ENCODE measurements around the gene MYOM1. TPM values are rescaled to one million over a fixed set of nuclear protein-coding genes. Genes with fewer than 3 reads are reported as not detected.
A peak's percentile ranks its signal among the peaks of the same experiment; 100 is the strongest.

MYOM1 gene
- total RNA-seq, 1 donor from 2014 or later: 0.26 TPM

- peak; percentile 18 for DNase-seq (ENCODE audit: low read depth)
- Histone ChIP-seq H3K27me3 (ENCODE audit: control insufficient read depth, insufficient read depth, low read length) (no peaks in the 10 kb centered on the region), H3K36me3 (ENCODE audit: control insufficient read depth, insufficient read depth, low read length) (no peaks in the 10 kb centered on the region), H3K4me3 (ENCODE audit: low read depth, low read length) (no peak overlapping the region)
- TF ChIP-seq CTCF (IDR thresholded peaks at IDR 0.05; ENCODE audit: insufficient read depth, low read length, severe bottlenecking): no peak
- FAIRE-seq: no peak
These were observed 131.3 kb downstream of the MYOM1 start for GRCh38 chr18:3088449-3088848.

GRCh38 chr18:3086871-3087270, 132.9 kb downstream of the MYOM1 start:
- DNase-seq (ENCODE audit: low read depth) (no peak), FAIRE-seq (no peak)
- Histone ChIP-seq H3K27me3 (ENCODE audit: control insufficient read depth, insufficient read depth, low read length) (no peaks in the 10 kb centered on the region), H3K4me3 (ENCODE audit: low read depth, low read length) (no peak overlapping the region), H3K36me3 (ENCODE audit: control insufficient read depth, insufficient read depth, low read length) (no peaks in the 10 kb centered on the region)
- no peak for TF ChIP-seq CTCF (IDR thresholded peaks at IDR 0.05; ENCODE audit: insufficient read depth, low read length, severe bottlenecking)

GRCh38 chr18:3085612-3086011, 134.2 kb downstream of the MYOM1 start:
- no peaks in the 10 kb centered on the region for H3K27me3 ChIP-seq (ENCODE audit: control insufficient read depth, insufficient read depth, low read length)
- TF ChIP-seq CTCF (IDR thresholded peaks at IDR 0.05; ENCODE audit: insufficient read depth, low read length, severe bottlenecking): no peak
- DNase-seq (ENCODE audit: low read depth) (no peak), FAIRE-seq (no peak)
- H3K36me3 ChIP-seq (ENCODE audit: control insufficient read depth, insufficient read depth, low read length): no peaks in the 10 kb centered on the region
- H3K4me3 ChIP-seq (ENCODE audit: low read depth, low read length): no peak overlapping the region

GRCh38 chr18:3084206-3084605, 135.6 kb downstream of the MYOM1 start:
- H3K4me3 ChIP-seq (ENCODE audit: low read depth, low read length): no peak overlapping the region
- H3K36me3 ChIP-seq (ENCODE audit: control insufficient read depth, insufficient read depth, low read length): no peaks in the 10 kb centered on the region
- TF ChIP-seq CTCF (IDR thresholded peaks at IDR 0.05; ENCODE audit: insufficient read depth, low read length, severe bottlenecking): no peak
- FAIRE-seq (no peak), DNase-seq (ENCODE audit: low read depth) (no peak)
- no peaks in the 10 kb centered on the region for H3K27me3 ChIP-seq (ENCODE audit: control insufficient read depth, insufficient read depth, low read length)

GRCh38 chr18:3083766-3084165, 136.0 kb downstream of the MYOM1 start:
- no peak for TF ChIP-seq CTCF (IDR thresholded peaks at IDR 0.05; ENCODE audit: insufficient read depth, low read length, severe bottlenecking)
- DNase-seq (ENCODE audit: low read depth): peak; percentile 10
- H3K36me3 ChIP-seq (ENCODE audit: control insufficient read depth, insufficient read depth, low read length): no peaks in the 10 kb centered on the region
- no peak overlapping the region for H3K4me3 ChIP-seq (ENCODE audit: low read depth, low read length)
- H3K27me3 ChIP-seq (ENCODE audit: control insufficient read depth, insufficient read depth, low read length): no peaks in the 10 kb centered on the region
- no peak for FAIRE-seq

- Histone ChIP-seq H3K36me3 (ENCODE audit: control insufficient read depth, insufficient read depth, low read length) (no peaks in the 10 kb centered on the region), H3K27me3 (ENCODE audit: control insufficient read depth, insufficient read depth, low read length) (no peaks in the 10 kb centered on the region), H3K4me3 (ENCODE audit: low read depth, low read length) (no peak overlapping the region)
- DNase-seq (ENCODE audit: low read depth) (no peak), FAIRE-seq (no peak)
- no peak for TF ChIP-seq CTCF (IDR thresholded peaks at IDR 0.05; ENCODE audit: insufficient read depth, low read length, severe bottlenecking)
These were observed 138.2 kb downstream of the MYOM1 start for GRCh38 chr18:3081584-3081991.

Data from bronchial epithelial cell (primary cell).